ENCODE results near the gene ATOH7.

- no peak for TF ChIP-seq CTCF (IDR thresholded peaks at IDR 0.05; ENCODE audit: low read length)
- no peak for TF ChIP-seq EZH2phosphoT487 (IDR thresholded peaks at IDR 0.05; ENCODE audit: low read length)
Measured at GRCh38 chr10:68280758-68281157, 48.8 kb upstream of the ATOH7 start.

All from MM.1S (cell line).